Chondrocyte (in vitro differentiated cells): Measurements from ENCODE around the gene TTC22. TPM values are rescaled to one million over a fixed set of nuclear protein-coding genes. Genes with fewer than 3 reads are reported as not detected.

ENCODE experiments used
- DNase-seq: peaks from one replicate; pipeline ENCODE4 v3.0.0; 2021; ENCODE audit warnings: mixed read lengths, low spot score
- H3K27ac Mint-ChIP-seq: one replicate; pipeline ENCODE4 v1.8.0; 2021; ENCODE audit warnings: mild to moderate bottlenecking, moderate library complexity, mixed read lengths; ENCODE audit not compliant: unreplicated experiment
- H3K27me3 Mint-ChIP-seq: 2 replicates; pipeline ENCODE4 v1.8.0; 2021; ENCODE audit warnings: low read depth, mixed read lengths
- H3K36me3 Mint-ChIP-seq: 2 replicates; pipeline ENCODE4 v1.8.0; 2021; ENCODE audit warnings: low read depth, mixed read lengths
- H3K4me1 Mint-ChIP-seq: 2 replicates; pipeline ENCODE4 v1.8.0; 2021; ENCODE audit warnings: low read depth, mild to moderate bottlenecking, mixed read lengths
- H3K4me3 Mint-ChIP-seq: one replicate; pipeline ENCODE4 v1.8.0; 2021; ENCODE audit warnings: mild to moderate bottlenecking, moderate library complexity, mixed read lengths; ENCODE audit not compliant: unreplicated experiment
- H3K9me3 Mint-ChIP-seq: 2 replicates; pipeline ENCODE4 v1.8.0; 2021; ENCODE audit warnings: low read depth, mixed read lengths
- CTCF ChIP-seq: fragments of 200-600 bp; sonication (generic); IDR thresholded peaks from 2 replicates; pipeline ENCODE4 v1.5.0; 2021; ENCODE audit warnings: antibody characterized with exemption, mild to moderate bottlenecking, moderate library complexity
- total RNA-seq: library from RNA; stranded (reverse); gene quantifications from 3 replicates; pipeline ENCODE4 v1.2.1, GENCODE V29; 2021

TTC22 gene
- total RNA-seq, 1 donor from 2014 or later: not detected

DNA sequence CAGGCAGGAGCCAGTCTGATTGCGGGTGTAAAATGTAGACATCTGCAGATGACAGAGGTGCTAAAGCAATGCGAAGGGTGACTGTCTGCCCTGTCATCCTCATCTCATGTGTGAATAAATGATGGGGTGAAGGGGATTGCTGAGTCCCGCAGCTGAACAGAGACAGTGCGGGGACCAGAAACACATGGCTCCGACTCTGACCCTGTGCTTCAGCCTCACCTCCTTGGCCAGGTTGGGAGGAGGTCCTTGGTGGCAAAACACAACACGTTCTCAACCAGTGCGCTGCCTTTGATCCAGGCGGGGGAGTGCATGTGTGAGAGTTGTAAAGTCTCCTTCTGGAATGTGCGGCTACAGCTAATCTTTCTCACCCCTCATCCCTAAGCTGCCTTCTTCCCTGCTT is 32.0 kb upstream of the TTC22 start:
- Mint-ChIP-seq H3K9me3 (peaks cover 14% of the 10 kb centered on the region), H3K27me3 (peaks cover 11% of the 10 kb centered on the region), H3K4me3 (no peak overlapping the region), H3K4me1 (no peaks in the 10 kb centered on the region), H3K27ac (no peak overlapping the region), H3K36me3 (peaks cover 5% of the 10 kb centered on the region)
- DNase-seq: peak; percentile 46
- TF ChIP-seq CTCF: no peak

DNA sequence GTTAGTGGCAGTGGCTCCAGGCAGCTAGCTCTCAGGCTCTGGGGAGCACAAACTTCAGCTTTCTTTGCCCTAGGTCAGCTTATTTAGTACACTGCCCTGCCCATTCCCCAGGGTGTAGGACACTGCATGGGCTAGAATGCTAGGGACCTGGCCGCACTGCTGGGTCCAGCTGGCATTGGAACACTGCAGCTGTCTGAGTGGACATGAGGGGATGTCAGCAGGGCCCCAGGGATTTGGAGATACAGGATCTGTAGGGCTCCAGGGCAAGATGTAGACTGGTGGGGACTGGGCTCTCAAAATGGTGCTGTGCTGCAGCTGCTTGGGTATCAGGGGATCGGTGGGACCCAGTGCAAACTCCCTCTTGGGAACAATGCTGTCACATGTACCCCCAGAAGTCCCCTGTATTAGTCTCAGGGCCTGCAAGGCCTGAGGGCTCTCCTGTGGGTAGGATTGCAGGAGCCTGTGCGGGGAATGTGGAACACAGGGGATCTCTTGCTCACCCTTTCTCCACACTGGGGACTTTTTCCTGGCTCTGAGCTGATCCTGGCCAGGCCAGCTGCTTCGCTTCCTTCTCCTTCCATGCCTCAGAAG is 25.2 kb upstream of the TTC22 start:
- H3K27me3 Mint-ChIP-seq: peaks cover 17% of the 10 kb centered on the region
- peaks cover 48% of the 10 kb centered on the region for H3K9me3 Mint-ChIP-seq
- H3K27ac Mint-ChIP-seq: no peak overlapping the region
- DNase-seq: peak; percentile 30
- H3K4me3 Mint-ChIP-seq: no peak overlapping the region
- no peak for TF ChIP-seq CTCF
- no peaks in the 10 kb centered on the region for H3K4me1 Mint-ChIP-seq
- peaks cover 12% of the 10 kb centered on the region for H3K36me3 Mint-ChIP-seq

GRCh38 chr1:54825696-54826095 is 24.6 kb upstream of the TTC22 start:
- Mint-ChIP-seq H3K27me3 (peaks cover 22% of the 10 kb centered on the region), H3K4me1 (no peaks in the 10 kb centered on the region), H3K9me3 (peaks cover 47% of the 10 kb centered on the region), H3K4me3 (no peak overlapping the region), H3K36me3 (peaks cover 10% of the 10 kb centered on the region), H3K27ac (no peak overlapping the region)
- peak; percentile 65 for DNase-seq
- TF ChIP-seq CTCF: no peak

- Mint-ChIP-seq H3K4me3 (no peak overlapping the region), H3K27ac (no peak overlapping the region), H3K27me3 (peaks cover 27% of the 10 kb centered on the region), H3K36me3 (peaks cover 10% of the 10 kb centered on the region), H3K4me1 (no peaks in the 10 kb centered on the region), H3K9me3 (peaks cover 38% of the 10 kb centered on the region)
- TF ChIP-seq CTCF: no peak
- no peak for DNase-seq
Measured at GRCh38 chr1:54823670-54824069, 22.5 kb upstream of the TTC22 start.

GRCh38 chr1:54819733-54820132 is 18.6 kb upstream of the TTC22 start:
- H3K4me3 Mint-ChIP-seq: no peak overlapping the region
- H3K4me1 Mint-ChIP-seq: no peaks in the 10 kb centered on the region
- H3K27ac Mint-ChIP-seq: no peak overlapping the region
- TF ChIP-seq CTCF: no peak
- peaks cover 32% of the 10 kb centered on the region for H3K27me3 Mint-ChIP-seq
- no peak for DNase-seq
- peaks cover 29% of the 10 kb centered on the region for H3K9me3 Mint-ChIP-seq
- peaks cover 10% of the 10 kb centered on the region for H3K36me3 Mint-ChIP-seq
